Thyroid gland (tissue), 4 donors: ENCODE measurements around the gene ZCCHC4. TPM values are rescaled to one million over a fixed set of nuclear protein-coding genes. Genes with fewer than 3 reads are reported as not detected.

Experiments
- DNase-seq, 2 donors: peaks; one replicate each; pipeline ENCODE4 v3.0.0-alpha.2; 2019
- H3K27ac ChIP-seq, 3 donors: fragments of 200-600 bp; sonication (generic); 1 replicate in 2 of 3; 2 replicates in 1 of 3; pipeline ENCODE4 v1.5.1; 2016 to 2019; ENCODE audit warnings: mild to moderate bottlenecking in 1 of 3, moderate library complexity in 1 of 3
- H3K27me3 ChIP-seq: fragments of 200-600 bp; sonication (generic); one replicate; pipeline ENCODE4 v1.5.1; 2019
- H3K36me3 ChIP-seq, 2 donors: fragments of 200-600 bp; sonication (generic); one replicate each; pipeline ENCODE4 v1.5.1; 2016 to 2019
- H3K4me1 ChIP-seq, 2 donors: fragments of 200-600 bp; sonication (generic); one replicate each; pipeline ENCODE4 v1.5.1; 2017 to 2019
- H3K4me3 ChIP-seq, 3 donors: fragments of 200-600 bp; sonication (generic); replicated peaks in 1 of 3; 1 replicate in 2 of 3; 2 replicates in 1 of 3; pipeline ENCODE4 v1.5.1; 2016; ENCODE audit warnings: mild to moderate bottlenecking in 1 of 3
- H3K9me3 ChIP-seq: fragments of 200-600 bp; sonication (generic); one replicate; pipeline ENCODE4 v1.5.1; 2017
- CTCF ChIP-seq, 6 experiments: fragments of 200-600 bp in 3 of 6; fragments of 450-650 bp in 3 of 6; sonication (generic) in 3 of 6; IDR thresholded peaks; one replicate each; pipeline ENCODE4 v1.5.1; 2016 to 2019; ENCODE audit warnings: antibody characterized with exemption in 6 of 6, mild to moderate bottlenecking in 2 of 6, inconsistent platforms in 1 of 6, moderate library complexity in 1 of 6
- POLR2A ChIP-seq, 2 donors: fragments of 450-650 bp; IDR thresholded peaks; one replicate each; pipeline ENCODE4 v1.6.1; 2017; ENCODE audit warnings: antibody characterized with exemption in 2 of 2, mild to moderate bottlenecking in 2 of 2, moderate library complexity in 1 of 2
- WGBS, 2 donors: methylation state at CpG; one replicate each; pipeline ENCODE4 v1.1.5; 2017; 5-methylcytosine and 5-hydroxymethylcytosine counted together
- intact Hi-C: fragments of 100-400 bp; cut with DNase I; formaldehyde crosslinking; loops from one replicate; pipeline ENCODE4 v1.15.1; 2023
- total RNA-seq, 4 donors: library from RNA; depleted of rRNA; stranded (reverse); fragments of >200 nt; gene quantifications; one replicate each; pipeline ENCODE4 v1.2.3, GENCODE V29; 2016

The ZCCHC4 gene
- total RNA-seq, 4 donors from 2014 or later, result 9.3 to 19.5 (median 13.4) TPM

DNA sequence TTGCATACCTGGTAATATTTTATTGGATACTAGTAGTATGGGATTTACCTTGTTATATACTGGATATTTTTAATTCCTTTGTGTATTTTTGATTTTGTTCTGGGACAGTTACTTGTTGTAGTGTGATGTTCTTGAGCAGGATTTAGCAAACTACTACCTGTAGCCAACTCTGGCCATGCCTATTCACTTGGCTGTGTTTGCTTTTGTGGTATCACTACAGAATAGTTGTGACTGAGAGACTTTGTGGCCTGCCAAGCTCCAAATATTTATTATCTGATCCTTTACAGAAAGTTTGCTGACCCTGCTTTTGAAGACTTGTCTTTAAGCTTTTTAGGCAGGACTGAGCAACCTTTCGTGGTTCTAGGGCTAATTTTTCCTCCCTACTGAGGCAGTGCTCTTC lies 17.8 kb downstream of the ZCCHC4 start:
- TF ChIP-seq CTCF (IDR thresholded peaks at IDR 0.05), result no peak
- TF ChIP-seq POLR2A (IDR thresholded peaks at IDR 0.05), result no peak
- Histone ChIP-seq H3K4me1 (no peaks in the 10 kb centered on the region), H3K27me3 (no peaks in the 10 kb centered on the region), H3K36me3 (no peaks in the 10 kb centered on the region), H3K27ac (no peak overlapping the region), H3K4me3 (no peak overlapping the region), H3K9me3 (no peaks in the 10 kb centered on the region)
- intact Hi-C loops, result no loop called here
- 88% methylated on average over 1 of the region's 1 CpG for WGBS, 2 donors
- DNase-seq, result no peak

DNA sequence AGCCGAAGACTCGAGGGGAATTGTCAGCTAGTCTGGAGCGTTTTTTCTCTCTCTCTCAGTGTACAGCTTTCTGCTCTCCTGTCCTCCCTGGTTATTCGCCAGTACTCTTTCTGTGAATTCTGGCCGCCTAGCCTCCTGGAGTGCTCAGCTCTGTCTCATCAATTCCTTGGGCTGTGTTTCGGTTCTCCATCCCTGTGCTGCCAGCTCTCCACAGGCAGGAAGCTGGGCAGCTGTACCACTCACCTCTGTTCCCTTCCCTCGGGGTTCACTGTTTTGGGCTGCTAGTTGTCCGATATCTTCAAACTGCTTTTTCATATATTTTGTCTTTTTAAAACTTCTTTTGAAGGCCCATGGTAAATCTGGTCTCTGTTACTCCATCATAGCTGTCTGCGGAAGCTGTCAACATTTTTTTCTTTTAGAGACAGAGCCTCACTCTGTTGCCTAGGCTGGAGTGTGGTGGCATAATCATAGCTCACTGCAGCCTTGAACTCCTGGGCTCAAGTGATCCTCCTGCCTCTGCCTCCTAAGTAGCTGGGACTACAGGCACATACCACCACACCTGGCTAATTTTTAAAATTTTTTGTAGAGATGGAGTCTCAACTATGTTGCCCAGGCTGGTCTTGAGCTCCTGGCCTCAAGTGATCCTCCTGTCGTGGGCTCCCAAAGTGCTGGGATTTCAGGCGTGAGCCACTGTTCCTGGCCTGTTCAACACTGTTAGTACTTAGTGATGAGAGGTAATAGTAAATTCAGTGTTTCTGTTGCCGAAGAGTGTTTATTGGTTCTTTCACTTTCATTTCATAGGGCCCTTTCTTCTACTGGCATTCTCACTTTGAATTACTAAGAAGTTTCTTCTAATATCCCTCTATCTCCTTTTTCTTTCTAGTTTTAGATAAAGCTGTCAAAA lies 18.6 kb downstream of the ZCCHC4 start:
- WGBS, 2 donors, result 86 to 88% methylated on average over 12 of the region's 12 CpGs
- H3K27ac ChIP-seq, result no peak overlapping the region

DNA sequence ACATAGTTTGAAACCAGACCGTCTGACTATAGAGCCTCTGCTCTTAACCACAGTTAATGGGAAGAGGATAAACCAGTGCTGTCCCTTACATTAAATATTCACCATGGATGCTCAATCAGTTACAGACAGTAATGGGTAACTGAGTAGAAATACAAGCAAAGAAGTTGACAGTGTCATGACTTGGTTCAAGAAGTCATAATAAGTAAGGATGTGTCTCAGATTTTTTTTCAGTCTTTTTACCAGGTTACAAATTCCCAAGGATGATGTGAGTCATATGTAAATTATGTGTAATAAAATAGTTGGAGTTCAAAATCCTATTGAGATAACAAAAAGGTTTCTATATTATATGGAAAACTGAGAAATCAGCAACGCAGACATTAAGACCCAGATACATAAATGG lies 31.1 kb downstream of the ZCCHC4 start:
- TF ChIP-seq POLR2A (IDR thresholded peaks at IDR 0.05), result no peak
- TF ChIP-seq CTCF (IDR thresholded peaks at IDR 0.05), result no peak
- Histone ChIP-seq H3K27me3 (no peaks in the 10 kb centered on the region), H3K4me3 (no peak overlapping the region), H3K9me3 (no peaks in the 10 kb centered on the region), H3K4me1 (no peaks in the 10 kb centered on the region), H3K27ac (no peak overlapping the region), H3K36me3 (no peaks in the 10 kb centered on the region)
- WGBS, 2 donors, result 93 to 98% methylated on average over 2 of the region's 2 CpGs
- no peak for DNase-seq
- intact Hi-C loops, result no loop called here

More for the DNA sequence above, 18.6 kb downstream of the ZCCHC4 start:
- TF ChIP-seq CTCF (IDR thresholded peaks at IDR 0.05), result no peak
- TF ChIP-seq POLR2A (IDR thresholded peaks at IDR 0.05), result no peak
- no peaks in the 10 kb centered on the region for H3K36me3 ChIP-seq
- intact Hi-C loops, result no loop called here
- no peak for DNase-seq
- no peak overlapping the region for H3K4me3 ChIP-seq
- H3K9me3 ChIP-seq, result no peaks in the 10 kb centered on the region
- no peaks in the 10 kb centered on the region for H3K4me1 ChIP-seq
- H3K27me3 ChIP-seq, result no peaks in the 10 kb centered on the region

DNA sequence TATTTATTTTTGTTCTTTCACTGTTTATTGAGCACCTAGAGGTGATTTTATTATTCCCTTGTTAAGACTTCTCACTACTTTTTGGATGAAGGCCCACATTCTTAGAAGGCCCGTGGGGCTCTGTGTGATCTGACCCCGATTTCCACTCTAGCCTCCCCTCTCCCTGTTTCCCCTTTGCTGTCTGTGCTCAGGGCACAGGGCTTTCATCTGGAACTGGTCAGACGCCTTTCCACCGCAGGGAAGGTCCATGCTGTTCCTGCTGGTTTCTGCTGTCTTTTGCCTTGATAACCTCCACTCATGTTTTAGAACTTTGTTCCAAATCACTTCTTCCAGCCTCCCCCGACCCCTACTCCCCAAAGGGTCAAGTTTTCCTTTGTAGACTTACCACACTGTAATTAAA lies 33.2 kb downstream of the ZCCHC4 start:
- Histone ChIP-seq H3K9me3 (no peaks in the 10 kb centered on the region), H3K4me1 (no peaks in the 10 kb centered on the region), H3K27me3 (no peaks in the 10 kb centered on the region), H3K36me3 (no peaks in the 10 kb centered on the region), H3K27ac (no peak overlapping the region), H3K4me3 (no peak overlapping the region)
- intact Hi-C loops, result no loop called here
- TF ChIP-seq CTCF (IDR thresholded peaks at IDR 0.05) (no peak), POLR2A (IDR thresholded peaks at IDR 0.05) (no peak)
- WGBS, 2 donors, result 66 to 72% methylated on average over 5 of the region's 5 CpGs
- no peak for DNase-seq

DNA sequence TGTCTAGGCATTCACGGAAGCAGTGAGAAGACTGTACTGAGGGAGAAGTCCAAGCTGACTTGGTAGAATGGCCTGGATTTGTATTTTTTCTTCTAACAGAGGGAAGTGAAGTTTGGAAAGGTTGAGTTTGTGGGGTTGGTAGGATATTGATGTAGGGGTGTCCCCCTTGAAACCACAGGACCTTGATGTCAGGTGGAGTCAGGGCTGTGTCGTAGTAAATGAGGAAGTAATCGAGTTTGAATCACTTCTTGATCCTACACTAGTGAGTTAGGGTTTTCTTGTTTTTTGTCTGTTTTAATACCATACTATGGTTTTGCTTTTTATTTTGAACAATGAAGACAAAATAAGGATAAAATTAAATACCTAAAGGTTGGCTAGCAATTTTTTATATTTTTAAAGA lies 34.3 kb downstream of the ZCCHC4 start:
- no peaks in the 10 kb centered on the region for H3K4me1 ChIP-seq
- no peak for TF ChIP-seq POLR2A (IDR thresholded peaks at IDR 0.05)
- TF ChIP-seq CTCF (IDR thresholded peaks at IDR 0.05), result no peak
- no peaks in the 10 kb centered on the region for H3K27me3 ChIP-seq
- no peak for DNase-seq
- H3K27ac ChIP-seq, result no peak overlapping the region
- WGBS, 2 donors, result 90 to 99% methylated on average over 3 of the region's 3 CpGs
- no peaks in the 10 kb centered on the region for H3K36me3 ChIP-seq
- no peaks in the 10 kb centered on the region for H3K9me3 ChIP-seq
- intact Hi-C loops, result no loop called here
- no peak overlapping the region for H3K4me3 ChIP-seq
